Smooth muscle cell (in vitro differentiated cells): ENCODE data around the gene GTPBP2. TPM values are rescaled to one million over a fixed set of nuclear protein-coding genes. Genes with fewer than 3 reads are reported as not detected.
A peak's percentile ranks its signal among the peaks of the same experiment; 100 is the strongest.

Experiments
- DNase-seq: peaks from one replicate; lab custom pipeline; 2025; ENCODE audit not compliant: unreplicated experiment; lab: John Stamatoyannopoulos, UW
- H2AFZ ChIP-seq: fragments of 200-600 bp; sonication (generic); 2 replicates; pipeline ENCODE4 v1.6.0; 2016; ENCODE audit warnings: antibody characterized with exemption, low read depth, mild to moderate bottlenecking
- H3F3A ChIP-seq: fragments of 200-600 bp; sonication (generic); 2 replicates; pipeline ENCODE4 v1.6.0; 2017; ENCODE audit warnings: antibody characterized with exemption, low read depth
- H3K27ac ChIP-seq: fragments of 200-600 bp; sonication (generic); 2 replicates; pipeline ENCODE4 v1.5.1; 2016; ENCODE audit warnings: low read depth, mild to moderate bottlenecking
- H3K27me3 ChIP-seq: fragments of 200-600 bp; sonication (generic); 2 replicates; pipeline ENCODE4 v1.6.1; 2016; ENCODE audit warnings: low read depth, mild to moderate bottlenecking
- H3K36me3 ChIP-seq: fragments of 200-600 bp; sonication (generic); 2 replicates; pipeline ENCODE4 v1.5.1; 2016; ENCODE audit warnings: low read depth
- H3K4me1 ChIP-seq: fragments of 200-600 bp; sonication (generic); 2 replicates; pipeline ENCODE4 v1.5.1; 2016; ENCODE audit warnings: low read depth
- H3K4me2 ChIP-seq: fragments of 200-600 bp; sonication (generic); 2 replicates; pipeline ENCODE4 v1.6.0; 2016; ENCODE audit warnings: mild to moderate bottlenecking
- H3K4me3 ChIP-seq: fragments of 200-600 bp; sonication (generic); 2 replicates; pipeline ENCODE4 v1.5.1; 2016; ENCODE audit warnings: mild to moderate bottlenecking
- H3K79me2 ChIP-seq: fragments of 200-600 bp; sonication (generic); 2 replicates; pipeline ENCODE4 v1.6.0; 2016; ENCODE audit warnings: low read depth, mild to moderate bottlenecking
- H3K9ac ChIP-seq: fragments of 200-600 bp; sonication (generic); 2 replicates; pipeline ENCODE4 v1.6.0; 2016; ENCODE audit warnings: low read depth
- H3K9me3 ChIP-seq: fragments of 200-600 bp; sonication (generic); replicated peaks from 2 replicates; pipeline ENCODE4 v1.5.1; 2016; ENCODE audit warnings: low read depth
- H4K20me1 ChIP-seq: fragments of 200-600 bp; sonication (generic); 2 replicates; pipeline ENCODE4 v1.6.0; 2016; ENCODE audit warnings: low read depth
- WGBS: methylation state at CpG from one replicate; pipeline ENCODE4 v1.1.7; 2016; ENCODE audit warnings: low lambda C conversion rate; 5-methylcytosine and 5-hydroxymethylcytosine counted together
- polyA plus RNA-seq: library from polyadenylated mRNA; unstranded; fragments of >200 nt; fragmentation: Nextera tagmentation; extraction: Ambion mirVana; gene quantifications from 2 replicates; pipeline ENCODE4 v1.2.1, GENCODE V29; 2016
- total RNA-seq: library from RNA; depleted of rRNA; stranded (reverse); fragments of >200 nt; gene quantifications from 2 replicates; pipeline ENCODE4 v1.2.3, GENCODE V29; 2014
- TF ChIP-seq, protein P1 (sequence below): fragments of 200-600 bp; sonication (generic); IDR thresholded peaks from 2 replicates; pipeline ENCODE4 v1.5.1; 2017; ENCODE audit warnings: borderline replicate concordance, mild to moderate bottlenecking, antibody characterized with exemption; ENCODE audit not compliant: insufficient read depth, poor library complexity, severe bottlenecking

The GTPBP2 gene
- total and polyA plus RNA-seq, 2 experiments from 2014 or later, result 18.3 to 53.7 TPM

DNA sequence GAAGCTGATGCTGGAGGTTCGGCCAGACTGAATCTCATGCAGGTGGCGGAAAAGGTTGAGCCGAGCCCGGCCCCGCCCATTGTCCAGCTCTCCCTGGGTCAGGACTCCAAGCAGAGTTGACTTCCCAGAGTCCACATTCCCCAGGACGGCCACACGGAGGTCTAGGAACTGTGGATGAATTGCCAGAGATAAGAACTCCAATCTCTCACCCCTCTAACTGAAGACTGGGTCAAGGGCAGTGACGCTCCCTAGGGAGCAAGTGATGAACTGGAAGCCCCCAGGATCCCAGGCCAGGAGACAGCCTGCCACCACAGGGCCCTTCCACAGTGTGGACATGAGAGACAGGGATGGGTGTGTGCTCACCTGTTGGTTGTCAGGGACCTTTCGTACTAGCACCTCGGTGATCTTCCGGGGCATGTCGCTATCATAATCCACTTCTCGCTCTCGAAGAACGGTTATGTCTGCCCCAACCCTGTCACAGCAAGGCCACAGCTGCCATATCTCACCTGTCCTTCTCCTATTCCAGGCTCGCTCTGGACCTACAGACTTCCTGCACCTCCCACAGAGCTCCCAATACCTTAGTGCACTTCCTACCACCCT is 3.6 kb downstream of the GTPBP2 start:
- Histone ChIP-seq H3K27me3 (no peaks in the 10 kb centered on the region), H3K4me1 (peaks cover 12% of the 10 kb centered on the region), H3K27ac (peak overlapping the region; percentile 95), H3K79me2 (peaks cover 27% of the 10 kb centered on the region), H3K36me3 (no peaks in the 10 kb centered on the region), H3K4me2 (no peak overlapping the region), H3K9me3 (no peaks in the 10 kb centered on the region), H3F3A (peaks cover 11% of the 10 kb centered on the region), H4K20me1 (no peaks in the 10 kb centered on the region), H2AFZ (no peak overlapping the region), H3K9ac (no peak overlapping the region), H3K4me3 (no peak overlapping the region)
- WGBS, result 97% methylated on average over 16 of the region's 16 CpGs
- DNase-seq, result no peak
- TF ChIP-seq, protein P1, sequence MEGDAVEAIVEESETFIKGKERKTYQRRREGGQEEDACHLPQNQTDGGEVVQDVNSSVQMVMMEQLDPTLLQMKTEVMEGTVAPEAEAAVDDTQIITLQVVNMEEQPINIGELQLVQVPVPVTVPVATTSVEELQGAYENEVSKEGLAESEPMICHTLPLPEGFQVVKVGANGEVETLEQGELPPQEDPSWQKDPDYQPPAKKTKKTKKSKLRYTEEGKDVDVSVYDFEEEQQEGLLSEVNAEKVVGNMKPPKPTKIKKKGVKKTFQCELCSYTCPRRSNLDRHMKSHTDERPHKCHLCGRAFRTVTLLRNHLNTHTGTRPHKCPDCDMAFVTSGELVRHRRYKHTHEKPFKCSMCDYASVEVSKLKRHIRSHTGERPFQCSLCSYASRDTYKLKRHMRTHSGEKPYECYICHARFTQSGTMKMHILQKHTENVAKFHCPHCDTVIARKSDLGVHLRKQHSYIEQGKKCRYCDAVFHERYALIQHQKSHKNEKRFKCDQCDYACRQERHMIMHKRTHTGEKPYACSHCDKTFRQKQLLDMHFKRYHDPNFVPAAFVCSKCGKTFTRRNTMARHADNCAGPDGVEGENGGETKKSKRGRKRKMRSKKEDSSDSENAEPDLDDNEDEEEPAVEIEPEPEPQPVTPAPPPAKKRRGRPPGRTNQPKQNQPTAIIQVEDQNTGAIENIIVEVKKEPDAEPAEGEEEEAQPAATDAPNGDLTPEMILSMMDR, result no peak

DNA sequence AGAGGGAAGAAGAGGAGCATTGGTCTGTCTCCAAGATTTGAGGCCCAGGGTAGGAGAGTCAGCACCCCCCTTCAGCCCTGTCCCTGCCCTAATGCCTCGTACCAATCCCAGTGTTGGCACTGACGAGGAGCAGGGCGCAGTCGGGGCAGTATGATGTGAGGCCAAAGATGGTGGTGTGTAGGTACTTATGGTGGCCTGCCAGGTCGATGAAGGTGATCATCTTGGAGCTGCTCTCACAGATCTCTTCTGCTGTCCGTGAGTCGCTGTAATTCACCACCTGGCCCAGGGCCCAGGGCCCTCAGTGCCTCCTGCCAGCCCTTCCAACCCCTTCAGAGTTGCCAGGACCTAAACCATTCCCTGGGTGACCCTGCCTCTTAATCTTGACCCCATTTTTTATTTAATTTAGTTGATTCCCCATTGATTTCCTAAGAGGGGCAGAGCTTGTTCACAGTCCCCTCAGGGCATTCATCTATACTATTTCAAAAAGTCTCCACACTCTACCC is 4.2 kb downstream of the GTPBP2 start:
- WGBS, result 97% methylated on average over 7 of the region's 7 CpGs
- peaks cover 13% of the 10 kb centered on the region for H3F3A ChIP-seq
- H3K36me3 ChIP-seq, result no peaks in the 10 kb centered on the region
- no peak overlapping the region for H2AFZ ChIP-seq
- no peaks in the 10 kb centered on the region for H4K20me1 ChIP-seq
- no peaks in the 10 kb centered on the region for H3K9me3 ChIP-seq
- no peak for DNase-seq
- H3K27me3 ChIP-seq, result no peaks in the 10 kb centered on the region
- no peak overlapping the region for H3K27ac ChIP-seq
- peaks cover 12% of the 10 kb centered on the region for H3K4me1 ChIP-seq
- TF ChIP-seq, protein P1, result no peak
- H3K4me3 ChIP-seq, result no peak overlapping the region
- no peak overlapping the region for H3K4me2 ChIP-seq
- peaks cover 27% of the 10 kb centered on the region for H3K79me2 ChIP-seq
- no peak overlapping the region for H3K9ac ChIP-seq

GRCh38 chr6:43623880-43624785 is 4.9 kb downstream of the GTPBP2 start:
- no peak overlapping the region for H3K4me3 ChIP-seq
- no peaks in the 10 kb centered on the region for H3K27me3 ChIP-seq
- no peak overlapping the region for H3K4me2 ChIP-seq
- H3K4me1 ChIP-seq, result peaks cover 12% of the 10 kb centered on the region
- TF ChIP-seq, protein P1, result no peak
- no peak for DNase-seq
- peaks cover 4% of the 10 kb centered on the region for H3K36me3 ChIP-seq
- H3K27ac ChIP-seq, result no peak overlapping the region
- H3K9me3 ChIP-seq, result no peaks in the 10 kb centered on the region
- no peak overlapping the region for H3K9ac ChIP-seq
- peaks cover 19% of the 10 kb centered on the region for H3F3A ChIP-seq
- no peak overlapping the region for H2AFZ ChIP-seq
- WGBS, result 99% methylated on average over 12 of the region's 12 CpGs
- no peaks in the 10 kb centered on the region for H4K20me1 ChIP-seq
- peaks cover 27% of the 10 kb centered on the region for H3K79me2 ChIP-seq
